HepG2 (cell line): Measurements from ENCODE around the gene MRGPRG. TPM values are rescaled to one million over a fixed set of nuclear protein-coding genes. Genes with fewer than 3 reads are reported as not detected.

Experiments used
- ATAC-seq: fragments of 200-7000 bp; cut with Tn5 transposase; 3 replicates; pipeline ENCODE4 v1.9.1; 2020; ENCODE audit warnings: mild to moderate bottlenecking, moderate library complexity
- BruUV-seq: library from RNA; stranded (reverse); fragments of 400-500 nt; replicated peaks from 2 replicates; lab custom pipeline; 2021; lab: Mats Ljungman, UMichigan
- CTCF ChIA-PET: fragments of 300-600 bp; formaldehyde crosslinking; extraction: SDS; loops from one replicate; lab custom pipeline; 2021; ENCODE audit warnings: low total read pairs, inconsistent platforms, low intra/inter-chr PET ratio; lab: Yijun Ruan, JAX
- POLR2A ChIA-PET: fragments of 350-600 bp; sonication (Branson Sonifier 250); formaldehyde crosslinking; loops from one replicate; lab custom pipeline; 2020; ENCODE audit warnings: antibody characterized with exemption, inconsistent platforms; lab: Yijun Ruan, JAX
- DNase-seq: peaks from one replicate; pipeline ENCODE4 v3.0.0-alpha.2; 2015; ENCODE audit warnings: low spot score
- FAIRE-seq: peaks from 3 replicates; lab custom pipeline; 2011; peaks lifted over from hg19 to GRCh38; lab: Jason Lieb, UNC
- H2AFZ ChIP-seq: one replicate; pipeline ENCODE4 v1.6.1; 2011; ENCODE audit warnings: low read length, inconsistent platforms
- H3K27ac ChIP-seq: fragments of 300-600 bp; 3 replicates; pipeline ENCODE4 v1.8.0; 2011; ENCODE audit warnings: mixed run types, mild to moderate bottlenecking, mixed read lengths, low read length, inconsistent platforms; ENCODE audit not compliant: insufficient read depth; ENCODE audit errors: extremely low read length
- H3K27me3 ChIP-seq, 2 experiments: fragments of 200-600 bp in 1 of 2; 2 replicates in 1 of 2; 3 replicates in 1 of 2; pipeline versions ENCODE4 v1.6.0 to v1.8.0; 2011; ENCODE audit warnings: low read length in 2 of 2, mild to moderate bottlenecking in 2 of 2, moderate library complexity in 2 of 2, inconsistent platforms in 1 of 2; ENCODE audit not compliant: insufficient read depth in 2 of 2, control insufficient read depth in 1 of 2
- H3K36me3 ChIP-seq, 2 experiments: fragments of 200-600 bp in 1 of 2; replicated peaks in 1 of 2; 2 replicates in 1 of 2; 3 replicates in 1 of 2; pipeline versions ENCODE4 v1.5.1 to v1.8.0; 2011; ENCODE audit warnings: low read length in 2 of 2, inconsistent platforms in 1 of 2; ENCODE audit not compliant: insufficient read depth in 2 of 2, control insufficient read depth in 1 of 2
- H3K4me1 ChIP-seq: 2 replicates; pipeline ENCODE4 v1.5.1; 2012; ENCODE audit warnings: low read length, inconsistent platforms; ENCODE audit not compliant: insufficient read depth
- H3K4me2 ChIP-seq: 2 replicates; pipeline ENCODE4 v1.6.0; 2011; ENCODE audit warnings: low read depth, low read length, inconsistent platforms
- H3K4me3 ChIP-seq, 3 experiments: fragments of 200-600 bp in 1 of 3; sonication (generic), shearing (Covaris generic) in 1 of 3; replicated peaks in 1 of 3; 2 replicates each; pipeline ENCODE4 v1.5.1; 2011 to 2016; ENCODE audit warnings: low read length in 3 of 3, inconsistent platforms in 2 of 3, low read depth in 2 of 3, mild to moderate bottlenecking in 2 of 3, control low read depth in 1 of 3, mixed read lengths in 1 of 3; ENCODE audit not compliant: insufficient read depth in 1 of 3
- H3K79me2 ChIP-seq: one replicate; pipeline ENCODE4 v1.6.1; 2011; ENCODE audit warnings: low read length, inconsistent platforms; ENCODE audit not compliant: insufficient read depth
- H3K9ac ChIP-seq: 2 replicates; pipeline ENCODE4 v1.6.0; 2011; ENCODE audit warnings: mild to moderate bottlenecking, low read depth, low read length, inconsistent platforms; ENCODE audit not compliant: insufficient read depth
- H3K9me3 ChIP-seq: 2 replicates; pipeline ENCODE4 v1.5.1; 2012; ENCODE audit warnings: mild to moderate bottlenecking, low read length
- H4K20me1 ChIP-seq: 2 replicates; pipeline ENCODE4 v1.6.0; 2011; ENCODE audit warnings: inconsistent platforms, mild to moderate bottlenecking, low read length, moderate library complexity; ENCODE audit not compliant: insufficient read depth
- MYPOP ChIP-seq: sonication (generic); formaldehyde crosslinking; IDR thresholded peaks from 2 replicates; pipeline ENCODE4 v1.8.1; 2023; ENCODE audit warnings: mild to moderate bottlenecking, moderate library complexity, missing genetic modification reagents
- NFE2L2 ChIP-seq: fragments of 150-350 bp; IDR thresholded peaks from 2 replicates; pipeline ENCODE4 v1.6.1; 2014; ENCODE audit warnings: low read length
- PLRG1 ChIP-seq: fragments of 450-650 bp; conservative IDR thresholded peaks from 2 replicates; pipeline ENCODE4 v1.6.1; 2016
- REPIN1 ChIP-seq: sonication (generic); formaldehyde crosslinking; IDR thresholded peaks from 2 replicates; pipeline ENCODE4 v1.8.0; 2022; ENCODE audit warnings: missing genetic modification reagents, low read depth, mild to moderate bottlenecking, borderline replicate concordance
- SMYD3 ChIP-seq: sonication (generic); formaldehyde crosslinking; IDR thresholded peaks from 2 replicates; pipeline ENCODE4 v1.8.1; 2023; ENCODE audit warnings: mild to moderate bottlenecking, missing genetic modification reagents
- ZFP62 ChIP-seq: sonication (generic); formaldehyde crosslinking; IDR thresholded peaks from 2 replicates; pipeline ENCODE4 v1.4.0; 2020; ENCODE audit warnings: missing genetic modification reagents
- ZNF235 ChIP-seq: sonication (generic); formaldehyde crosslinking; IDR thresholded peaks from 2 replicates; pipeline ENCODE4 v1.8.1; 2023; ENCODE audit warnings: mild to moderate bottlenecking, missing genetic modification reagents, borderline replicate concordance
- WGBS: methylation state at CpG from one replicate; pipeline ENCODE4 v1.1.6; 2017; ENCODE audit warnings: low lambda C conversion rate; 5-methylcytosine and 5-hydroxymethylcytosine counted together
- in situ Hi-C: cut with HindIII; loops from 2 replicates; pipeline ENCODE4 v1.10.0; 2017; ENCODE audit warnings: low pct_unique_long_range_greater_than_20kb; ENCODE audit not compliant: extremely low pct_ligation_motif_present
- intact Hi-C: fragments of 100-400 bp; cut with micrococcal nuclease; formaldehyde crosslinking; loops from one replicate; pipeline ENCODE4 v1.10.0; 2022; ENCODE audit not compliant: unreplicated experiment
- polyA plus RNA-seq, 8 experiments: library from polyadenylated mRNA; depleted of rRNA in 3 of 8; stranded (reverse) in 7 of 8; unstranded in 1 of 8; fragments of >200 nt; fragmentation: Illumina TruSeq in 4 of 8; extraction: Trizol in 4 of 8; gene quantifications; 2 replicates each; pipeline versions ENCODE4 v1.2.1 to v1.2.3, GENCODE V29; 2011 to 2016; ENCODE audit warnings: low read depth in 4 of 8, missing spikeins in 1 of 8, mixed read lengths in 1 of 8; ENCODE audit not compliant: insufficient read depth in 1 of 8
- total RNA-seq, 5 experiments: library from RNA; depleted of rRNA; stranded (reverse); fragments of >200 nt; fragmentation: Illumina TruSeq; extraction: Trizol; gene quantifications; 2 replicates each; pipeline ENCODE4 v1.2.3, GENCODE V29; 2016; ENCODE audit warnings: low read depth in 1 of 5
- TF ChIP-seq, protein P1 (sequence below): sonication (generic); formaldehyde crosslinking; IDR thresholded peaks from one replicate; pipeline ENCODE4 v1.5.1; 2020; ENCODE audit warnings: mild to moderate bottlenecking, missing genetic modification reagents; ENCODE audit errors: not compliant biosample characterization
- TF ChIP-seq, protein P2 (sequence below): sonication (generic); formaldehyde crosslinking; IDR thresholded peaks from 2 replicates; pipeline ENCODE4 v1.5.0; 2020; ENCODE audit warnings: missing genetic modification reagents
- TF ChIP-seq, protein P3 (sequence below): sonication (generic); formaldehyde crosslinking; IDR thresholded peaks from 2 replicates; pipeline ENCODE4 v1.4.0; 2020; ENCODE audit warnings: missing genetic modification reagents

MRGPRG gene
- total and polyA plus RNA-seq, 2 of the 13 experiments (the other 11 are each of a cell fraction or from before 2014, with no cell fraction given), result not detected

DNA sequence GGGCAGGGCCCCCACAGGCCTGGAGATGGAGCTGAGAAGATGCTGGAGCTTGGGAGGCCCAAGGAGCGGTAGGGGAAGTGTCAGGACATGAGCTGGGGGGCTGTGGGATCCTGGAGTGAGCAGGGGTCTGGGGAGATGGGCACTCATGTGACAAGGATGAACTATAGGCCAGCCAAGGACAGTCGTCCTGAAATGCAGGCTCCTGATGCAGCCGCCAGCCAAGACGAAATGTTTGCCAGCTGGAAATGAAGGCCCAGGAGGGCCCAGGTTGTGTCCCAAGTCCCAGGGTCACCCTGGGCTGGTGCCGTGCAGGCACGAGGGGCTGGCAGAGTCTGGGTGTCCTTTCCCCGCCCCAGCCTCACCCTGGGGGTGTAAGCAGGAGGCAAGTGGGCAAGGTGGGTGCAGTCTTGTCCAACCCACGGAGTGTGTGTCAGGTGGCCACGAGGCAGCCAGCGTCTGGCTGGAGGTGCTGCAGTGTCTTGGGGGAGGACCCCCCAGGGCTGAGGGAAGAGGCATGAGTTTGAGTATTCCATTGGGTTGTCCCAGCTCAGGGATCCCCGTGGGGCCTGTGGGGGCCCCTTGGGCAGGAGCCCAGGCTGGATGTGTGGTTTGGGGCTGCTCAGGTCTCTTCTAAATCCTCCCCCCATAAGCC is 21.4 kb downstream of the MRGPRG start:
- CTCF ChIA-PET, result no interaction called here

More for the DNA sequence above, 21.4 kb downstream of the MRGPRG start:
- peaks cover 30 to 89% of the 10 kb centered on the region in 2 experiments for H3K27me3 ChIP-seq
- H3K9ac ChIP-seq, result no peak overlapping the region
- no peak for FAIRE-seq
- 52% methylated on average over 5 of the region's 11 CpGs for WGBS
- ATAC-seq, result no peak
- 0 out of 2 replicates have a peak, but pooled peaks cover 7% of the 10 kb centered on the region for H4K20me1 ChIP-seq
- H2AFZ ChIP-seq, result no peak overlapping the region
- no peak for DNase-seq
- H3K9me3 ChIP-seq, result no peaks in the 10 kb centered on the region
- H3K4me2 ChIP-seq, result no peak overlapping the region
- in situ Hi-C loops (no loop called here), intact Hi-C loops (no loop called here)
- no peak overlapping the region for H3K27ac ChIP-seq
- no TSS peak for BruUV-seq
- H3K4me3 ChIP-seq, result no peak overlapping the region
- POLR2A ChIA-PET, result no interaction called here
- H3K79me2 ChIP-seq, result no peaks in the 10 kb centered on the region
- no peaks in the 10 kb centered on the region for H3K4me1 ChIP-seq
- no peaks in the 10 kb centered on the region for H3K36me3 ChIP-seq
- no peak for TF ChIP-seq ZFP62 (CRISPR knock-in tag)
- TF ChIP-seq NFE2L2, result no peak
- no peak for TF ChIP-seq PLRG1
- TF ChIP-seq, protein P1, sequence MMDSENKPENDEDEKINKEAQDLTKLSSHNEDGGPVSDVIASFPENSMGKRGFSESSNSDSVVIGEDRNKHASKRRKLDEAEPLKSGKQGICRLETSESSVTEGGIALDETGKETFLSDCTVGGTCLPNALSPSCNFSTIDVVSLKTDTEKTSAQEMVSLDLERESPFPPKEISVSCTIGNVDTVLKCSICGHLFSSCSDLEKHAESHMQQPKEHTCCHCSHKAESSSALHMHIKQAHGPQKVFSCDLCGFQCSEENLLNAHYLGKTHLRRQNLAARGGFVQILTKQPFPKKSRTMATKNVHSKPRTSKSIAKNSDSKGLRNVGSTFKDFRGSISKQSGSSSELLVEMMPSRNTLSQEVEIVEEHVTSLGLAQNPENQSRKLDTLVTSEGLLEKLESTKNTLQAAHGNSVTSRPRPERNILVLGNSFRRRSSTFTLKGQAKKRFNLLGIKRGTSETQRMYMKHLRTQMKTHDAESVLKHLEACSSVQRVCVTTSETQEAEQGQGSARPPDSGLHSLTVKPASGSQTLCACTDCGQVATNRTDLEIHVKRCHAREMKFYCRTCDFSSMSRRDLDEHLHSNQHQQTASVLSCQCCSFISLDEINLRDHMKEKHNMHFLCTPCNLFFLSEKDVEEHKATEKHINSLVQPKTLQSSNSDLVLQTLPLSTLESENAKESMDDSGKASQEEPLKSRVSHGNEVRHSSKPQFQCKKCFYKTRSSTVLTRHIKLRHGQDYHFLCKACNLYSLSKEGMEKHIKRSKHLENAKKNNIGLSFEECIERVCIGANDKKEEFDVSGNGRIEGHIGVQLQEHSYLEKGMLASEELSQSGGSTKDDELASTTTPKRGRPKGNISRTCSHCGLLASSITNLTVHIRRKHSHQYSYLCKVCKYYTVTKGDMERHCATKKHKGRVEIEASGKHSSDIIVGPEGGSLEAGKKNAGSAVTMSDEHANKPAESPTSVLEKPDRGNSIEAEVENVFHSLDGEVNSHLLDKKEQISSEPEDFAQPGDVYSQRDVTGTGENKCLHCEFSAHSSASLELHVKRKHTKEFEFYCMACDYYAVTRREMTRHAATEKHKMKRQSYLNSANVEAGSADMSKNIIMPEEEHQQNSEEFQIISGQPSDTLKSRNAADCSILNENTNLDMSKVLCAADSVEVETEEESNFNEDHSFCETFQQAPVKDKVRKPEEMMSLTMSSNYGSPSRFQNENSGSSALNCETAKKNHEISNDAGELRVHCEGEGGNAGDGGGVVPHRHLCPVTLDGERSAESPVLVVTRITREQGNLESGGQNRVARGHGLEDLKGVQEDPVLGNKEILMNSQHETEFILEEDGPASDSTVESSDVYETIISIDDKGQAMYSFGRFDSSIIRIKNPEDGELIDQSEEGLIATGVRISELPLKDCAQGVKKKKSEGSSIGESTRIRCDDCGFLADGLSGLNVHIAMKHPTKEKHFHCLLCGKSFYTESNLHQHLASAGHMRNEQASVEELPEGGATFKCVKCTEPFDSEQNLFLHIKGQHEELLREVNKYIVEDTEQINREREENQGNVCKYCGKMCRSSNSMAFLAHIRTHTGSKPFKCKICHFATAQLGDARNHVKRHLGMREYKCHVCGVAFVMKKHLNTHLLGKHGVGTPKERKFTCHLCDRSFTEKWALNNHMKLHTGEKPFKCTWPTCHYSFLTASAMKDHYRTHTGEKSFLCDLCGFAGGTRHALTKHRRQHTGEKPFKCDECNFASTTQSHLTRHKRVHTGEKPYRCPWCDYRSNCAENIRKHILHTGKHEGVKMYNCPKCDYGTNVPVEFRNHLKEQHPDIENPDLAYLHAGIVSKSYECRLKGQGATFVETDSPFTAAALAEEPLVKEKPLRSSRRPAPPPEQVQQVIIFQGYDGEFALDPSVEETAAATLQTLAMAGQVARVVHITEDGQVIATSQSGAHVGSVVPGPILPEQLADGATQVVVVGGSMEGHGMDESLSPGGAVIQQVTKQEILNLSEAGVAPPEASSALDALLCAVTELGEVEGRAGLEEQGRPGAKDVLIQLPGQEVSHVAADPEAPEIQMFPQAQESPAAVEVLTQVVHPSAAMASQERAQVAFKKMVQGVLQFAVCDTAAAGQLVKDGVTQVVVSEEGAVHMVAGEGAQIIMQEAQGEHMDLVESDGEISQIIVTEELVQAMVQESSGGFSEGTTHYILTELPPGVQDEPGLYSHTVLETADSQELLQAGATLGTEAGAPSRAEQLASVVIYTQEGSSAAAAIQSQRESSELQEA (CRISPR knock-in tag), result no peak
- TF ChIP-seq SMYD3 (CRISPR knock-in tag), result no peak
- TF ChIP-seq MYPOP, result no peak
- TF ChIP-seq ZNF235 (CRISPR knock-in tag), result no peak
- no peak for TF ChIP-seq REPIN1
- TF ChIP-seq, protein P2, sequence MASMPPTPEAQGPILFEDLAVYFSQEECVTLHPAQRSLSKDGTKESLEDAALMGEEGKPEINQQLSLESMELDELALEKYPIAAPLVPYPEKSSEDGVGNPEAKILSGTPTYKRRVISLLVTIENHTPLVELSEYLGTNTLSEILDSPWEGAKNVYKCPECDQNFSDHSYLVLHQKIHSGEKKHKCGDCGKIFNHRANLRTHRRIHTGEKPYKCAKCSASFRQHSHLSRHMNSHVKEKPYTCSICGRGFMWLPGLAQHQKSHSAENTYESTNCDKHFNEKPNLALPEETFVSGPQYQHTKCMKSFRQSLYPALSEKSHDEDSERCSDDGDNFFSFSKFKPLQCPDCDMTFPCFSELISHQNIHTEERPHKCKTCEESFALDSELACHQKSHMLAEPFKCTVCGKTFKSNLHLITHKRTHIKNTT (CRISPR knock-in tag), result no peak
- TF ChIP-seq, protein P3, sequence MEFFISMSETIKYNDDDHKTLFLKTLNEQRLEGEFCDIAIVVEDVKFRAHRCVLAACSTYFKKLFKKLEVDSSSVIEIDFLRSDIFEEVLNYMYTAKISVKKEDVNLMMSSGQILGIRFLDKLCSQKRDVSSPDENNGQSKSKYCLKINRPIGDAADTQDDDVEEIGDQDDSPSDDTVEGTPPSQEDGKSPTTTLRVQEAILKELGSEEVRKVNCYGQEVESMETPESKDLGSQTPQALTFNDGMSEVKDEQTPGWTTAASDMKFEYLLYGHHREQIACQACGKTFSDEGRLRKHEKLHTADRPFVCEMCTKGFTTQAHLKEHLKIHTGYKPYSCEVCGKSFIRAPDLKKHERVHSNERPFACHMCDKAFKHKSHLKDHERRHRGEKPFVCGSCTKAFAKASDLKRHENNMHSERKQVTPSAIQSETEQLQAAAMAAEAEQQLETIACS (CRISPR knock-in tag), result no peak
- TF ChIP-seq, all 625 proteins: peak for 0
